NCI-H128 (cell line): Measurements from ENCODE around the gene FANCC.

Experiments used
- DNase-seq: peaks from one replicate; lab custom pipeline; 2025; ENCODE audit not compliant: unreplicated experiment; lab: John Stamatoyannopoulos, UW

The FANCC gene

GRCh38 chr9:95317119-95317892 lies at the start of gene FANCC:
Gene FANCC, minus strand, starts transcription at chr9:95317709. Its CDS starts 68,418 bp downstream, at chr9:95249291.
- DNase-seq: peak; percentile 82

GRCh38 chr9:95366731-95367325 lies 49.3 kb upstream of the FANCC start:
- no peak for DNase-seq

- no peak for DNase-seq
These were observed 48.3 kb upstream of the FANCC start for GRCh38 chr9:95365766-95366165.

- no peak for DNase-seq
These were observed 45.7 kb upstream of the FANCC start for GRCh38 chr9:95363051-95363841.

GRCh38 chr9:95360866-95361265 lies 43.4 kb upstream of the FANCC start:
- no peak for DNase-seq

GRCh38 chr9:95357316-95357715 lies 39.8 kb upstream of the FANCC start:
- no peak for DNase-seq

- no peak for DNase-seq
These were observed 38.0 kb upstream of the FANCC start for GRCh38 chr9:95355500-95355899.

- DNase-seq: no peak
These were observed 33.5 kb upstream of the FANCC start for GRCh38 chr9:95351051-95351450.

- no peak for DNase-seq
These were observed 32.8 kb upstream of the FANCC start for GRCh38 chr9:95350266-95350665.

- no peak for DNase-seq
These were observed 31.9 kb upstream of the FANCC start for GRCh38 chr9:95349091-95350038.

- DNase-seq: no peak
These were observed 28.5 kb upstream of the FANCC start for GRCh38 chr9:95346021-95346420.

GRCh38 chr9:95344735-95345325 lies 27.3 kb upstream of the FANCC start:
- DNase-seq: no peak

- no peak for DNase-seq
These were observed 26.3 kb upstream of the FANCC start for GRCh38 chr9:95343725-95344287.

- no peak for DNase-seq
These were observed 25.1 kb upstream of the FANCC start for GRCh38 chr9:95342571-95342970.

- no peak for DNase-seq
These were observed 23.9 kb upstream of the FANCC start for GRCh38 chr9:95341293-95341962.

- no peak for DNase-seq
These were observed 20.7 kb upstream of the FANCC start for GRCh38 chr9:95338243-95338642.

GRCh38 chr9:95336281-95336680 lies 18.8 kb upstream of the FANCC start:
- no peak for DNase-seq

GRCh38 chr9:95333426-95333825 lies 15.9 kb upstream of the FANCC start:
- no peak for DNase-seq

GRCh38 chr9:95332860-95333259 lies 15.4 kb upstream of the FANCC start:
- DNase-seq: no peak
